HepG2 (cell line): ENCODE measurements around the gene JADE2. TPM values are rescaled to one million over a fixed set of nuclear protein-coding genes. Genes with fewer than 3 reads are reported as not detected.

Source experiments
- ELK4 ChIP-seq: sonication (generic); formaldehyde crosslinking; IDR thresholded peaks from 2 replicates; pipeline ENCODE4 v1.9.0; 2021; ENCODE audit warnings: missing genetic modification reagents, borderline replicate concordance
- GATAD2A ChIP-seq: IDR thresholded peaks from 2 replicates; pipeline ENCODE4 v1.6.1; 2016
- GMEB1 ChIP-seq: sonication (generic); formaldehyde crosslinking; IDR thresholded peaks from 2 replicates; pipeline ENCODE4 v1.5.1; 2020; ENCODE audit warnings: missing genetic modification reagents, mild to moderate bottlenecking, borderline replicate concordance
- HNF1B ChIP-seq: sonication (generic); formaldehyde crosslinking; IDR thresholded peaks from 2 replicates; pipeline ENCODE4 v1.5.1; 2020; ENCODE audit warnings: mild to moderate bottlenecking, moderate library complexity, missing genetic modification reagents
- MIXL1 ChIP-seq: IDR thresholded peaks from 2 replicates; pipeline ENCODE4 v1.6.1; 2016
- PATZ1 ChIP-seq: sonication (generic); formaldehyde crosslinking; IDR thresholded peaks from 2 replicates; pipeline ENCODE4 v1.4.0; 2020; ENCODE audit warnings: missing genetic modification reagents
- POGZ ChIP-seq: sonication (generic); formaldehyde crosslinking; IDR thresholded peaks from 2 replicates; pipeline ENCODE4 v1.4.0; 2020; ENCODE audit warnings: mild to moderate bottlenecking, missing genetic modification reagents
- RAD21 ChIP-seq: fragments of 450-650 bp; formaldehyde crosslinking; IDR thresholded peaks from 2 replicates; pipeline ENCODE4 v1.5.0; 2020; ENCODE audit warnings: mild to moderate bottlenecking
- SPEN ChIP-seq: sonication (generic); formaldehyde crosslinking; IDR thresholded peaks from 2 replicates; pipeline ENCODE4 v1.5.1; 2020; ENCODE audit warnings: low read depth, mild to moderate bottlenecking, missing genetic modification reagents
- STAG1 ChIP-seq: sonication (generic); formaldehyde crosslinking; IDR thresholded peaks from 2 replicates; pipeline ENCODE4 v1.4.0; 2020; ENCODE audit warnings: missing genetic modification reagents
- XRCC5 ChIP-seq: fragments of 200-400 bp; formaldehyde crosslinking; optimal IDR thresholded peaks from 2 replicates; pipeline ENCODE3; 2017; ENCODE audit warnings: mild to moderate bottlenecking, low read length
- ZNF207 ChIP-seq: fragments of 450-650 bp; IDR thresholded peaks from 2 replicates; pipeline ENCODE4 v1.6.1; 2016; ENCODE audit warnings: antibody characterized with exemption, borderline replicate concordance
- ZNF44 ChIP-seq: sonication (generic); formaldehyde crosslinking; IDR thresholded peaks from 2 replicates; pipeline ENCODE4 v1.5.1; 2020; ENCODE audit warnings: mild to moderate bottlenecking, missing genetic modification reagents
- ZNF574 ChIP-seq: sonication (generic); formaldehyde crosslinking; IDR thresholded peaks from 2 replicates; pipeline ENCODE4 v1.4.0; 2020; ENCODE audit warnings: missing genetic modification reagents
- polyA plus RNA-seq, 8 experiments: library from polyadenylated mRNA; depleted of rRNA in 3 of 8; stranded (reverse) in 7 of 8; unstranded in 1 of 8; fragments of >200 nt; fragmentation: Illumina TruSeq in 4 of 8; extraction: Trizol in 4 of 8; gene quantifications; 2 replicates each; pipeline versions ENCODE4 v1.2.1 to v1.2.3, GENCODE V29; 2011 to 2016; ENCODE audit warnings: low read depth in 4 of 8, missing spikeins in 1 of 8, mixed read lengths in 1 of 8; ENCODE audit not compliant: insufficient read depth in 1 of 8
- total RNA-seq, 5 experiments: library from RNA; depleted of rRNA; stranded (reverse); fragments of >200 nt; fragmentation: Illumina TruSeq; extraction: Trizol; gene quantifications; 2 replicates each; pipeline ENCODE4 v1.2.3, GENCODE V29; 2016; ENCODE audit warnings: low read depth in 1 of 5

JADE2 gene
- total and polyA plus RNA-seq, 2 of the 13 experiments (the other 11 are each of a cell fraction or from before 2014, with no cell fraction given) = 7.5 to 15.1 TPM

- TF ChIP-seq HNF1B (CRISPR knock-in tag) (0 out of 2 replicates have a peak, but pooled peaks have one; percentile 34), PATZ1 (CRISPR knock-in tag) (0 out of 2 replicates have a peak, but pooled peaks have one; percentile 34), GMEB1 (CRISPR knock-in tag) (no peak), ZNF207 (no peak), ZNF44 (CRISPR knock-in tag) (no peak), ZNF574 (CRISPR knock-in tag) (peak; percentile 71), XRCC5 (peak; percentile 68), SPEN (CRISPR knock-in tag) (0 out of 2 replicates have a peak, but pooled peaks have one; percentile 33), POGZ (CRISPR knock-in tag) (no peak), STAG1 (CRISPR knock-in tag) (peak; percentile 94), RAD21 (CRISPR knock-in tag) (peak; percentile 85), MIXL1 (CRISPR knock-in tag) (0 out of 2 replicates have a peak, but pooled peaks have one; percentile 22), GATAD2A (CRISPR knock-in tag) (peak; percentile 34; the same call in 1 of the 2 replicates), ELK4 (CRISPR knock-in tag) (no peak)
These were observed 52.5 kb downstream of the JADE2 start (continued) for GRCh38 chr5:134577796-134578577.
